T-cell (primary cell): ENCODE measurements around the gene ARHGDIG. TPM values are rescaled to one million over a fixed set of nuclear protein-coding genes. Genes with fewer than 3 reads are reported as not detected.
"Not testable (repeated sequence)": the region's sequence is repeated elsewhere in the genome, so short reads cannot be mapped to it uniquely, and the experiment has no call there.

Experiments used
- ATAC-seq, 4 experiments: fragments of 200-7000 bp in 3 of 4; fragments of 150-1000 bp in 1 of 4; cut with Tn5 transposase; replicated peaks in 1 of 4; 1 replicate in 3 of 4; 2 replicates in 1 of 4; pipeline ENCODE4 v1.10.0; 2021; ENCODE audit warnings: moderate library complexity in 3 of 4, mild to moderate bottlenecking in 2 of 4, moderate number of reproducible peaks in 1 of 4
- CTCF ChIA-PET, 2 donors: fragments of 300-600 bp; sonication (Branson Sonifier 250); formaldehyde crosslinking; loops; one replicate each; lab custom pipeline; 2022; ENCODE audit warnings: antibody characterized with exemption in 2 of 2; lab: Charles Lee
- POLR2A ChIA-PET, 2 donors: fragments of 300-600 bp; sonication (Branson Sonifier 250); formaldehyde crosslinking; loops; one replicate each; lab custom pipeline; 2022; ENCODE audit warnings: antibody characterized with exemption in 2 of 2; lab: Charles Lee
- DNase-seq, 35 experiments: peaks; one replicate each; pipeline versions ENCODE4 v3.0.0 to v3.0.0-alpha.2; 2013 to 2023
- H3K27ac ChIP-seq: one replicate; pipeline ENCODE4 v1.5.1; 2013; ENCODE audit warnings: low read length
- H3K27me3 ChIP-seq, 2 experiments: replicated peaks in 1 of 2; 1 replicate in 1 of 2; 2 replicates in 1 of 2; pipeline versions ENCODE4 v1.6.1 to v1.7.0; 2013; ENCODE audit warnings: low read length in 1 of 2, mixed read lengths in 1 of 2; ENCODE audit not compliant: control insufficient read depth in 2 of 2, insufficient read depth in 2 of 2; ENCODE audit errors: extremely low read depth in 1 of 2
- H3K36me3 ChIP-seq, 2 donors: 1 replicate in 1 of 2; 2 replicates in 1 of 2; pipeline versions ENCODE4 v1.6.1 to v1.7.0; 2013; ENCODE audit warnings: low read length in 1 of 2; ENCODE audit not compliant: control insufficient read depth in 2 of 2, insufficient read depth in 1 of 2; ENCODE audit errors: extremely low read depth in 1 of 2
- H3K4me1 ChIP-seq, 2 experiments: 1 replicate in 1 of 2; 2 replicates in 1 of 2; pipeline versions ENCODE4 v1.6.1 to v1.7.0; 2013; ENCODE audit warnings: low read length in 2 of 2, mixed read lengths in 1 of 2; ENCODE audit not compliant: insufficient read depth in 2 of 2, control insufficient read depth in 1 of 2; ENCODE audit errors: extremely low read depth in 1 of 2
- H3K4me3 ChIP-seq, 2 donors: 1 replicate in 1 of 2; 2 replicates in 1 of 2; pipeline versions ENCODE4 v1.5.1 to v1.7.0; 2013; ENCODE audit warnings: mild to moderate bottlenecking in 2 of 2, low read length in 1 of 2, moderate library complexity in 1 of 2; ENCODE audit not compliant: control insufficient read depth in 1 of 2; ENCODE audit errors: extremely low read depth in 1 of 2
- H3K9me3 ChIP-seq: 2 replicates; pipeline ENCODE4 v1.7.0; 2013
- H3K27ac Mint-ChIP-seq, 2 donors: one replicate each; pipeline ENCODE4 v1.8.0; 2020 to 2021; ENCODE audit warnings: mild to moderate bottlenecking in 2 of 2, mixed read lengths in 2 of 2
- H3K27me3 Mint-ChIP-seq, 2 donors: one replicate each; pipeline ENCODE4 v1.8.0; 2021 to 2022; ENCODE audit warnings: mixed read lengths in 2 of 2
- H3K36me3 Mint-ChIP-seq: one replicate; pipeline ENCODE4 v1.8.0; 2021; ENCODE audit warnings: mixed read lengths
- H3K4me1 Mint-ChIP-seq, 3 donors: one replicate each; pipeline ENCODE4 v1.8.0; 2020 to 2022; ENCODE audit warnings: mixed read lengths in 3 of 3, mild to moderate bottlenecking in 1 of 3
- H3K4me3 Mint-ChIP-seq, 3 donors: one replicate each; pipeline ENCODE4 v1.8.0; 2020 to 2022; ENCODE audit warnings: mild to moderate bottlenecking in 3 of 3, mixed read lengths in 3 of 3, moderate library complexity in 3 of 3
- H3K9me3 Mint-ChIP-seq, 3 donors: one replicate each; pipeline ENCODE4 v1.8.0; 2020 to 2022; ENCODE audit warnings: mixed read lengths in 3 of 3
- WGBS: methylation state at CpG from one replicate; pipeline ENCODE4 v1.1.5; 2013; ENCODE audit warnings: missing lambda C conversion rate; ENCODE audit not compliant: insufficient coverage; 5-methylcytosine and 5-hydroxymethylcytosine counted together
- total RNA-seq, 35 experiments: library from RNA in 6 of 35; stranded (reverse) in 6 of 35; fragments of 120-200 nt in 1 of 35; gene quantifications; one replicate each; pipeline versions ENCODE4 v1.2.1 to v1.2.4 and lab custom pipeline; 2013 to 2026

ARHGDIG gene
- total RNA-seq, 5 donors from 2014 or later (not counting 1 experiment from before 2014, with no cell fraction given) = 0.40 to 1.6 (median 0.59) TPM; not detected in 2

DNA sequence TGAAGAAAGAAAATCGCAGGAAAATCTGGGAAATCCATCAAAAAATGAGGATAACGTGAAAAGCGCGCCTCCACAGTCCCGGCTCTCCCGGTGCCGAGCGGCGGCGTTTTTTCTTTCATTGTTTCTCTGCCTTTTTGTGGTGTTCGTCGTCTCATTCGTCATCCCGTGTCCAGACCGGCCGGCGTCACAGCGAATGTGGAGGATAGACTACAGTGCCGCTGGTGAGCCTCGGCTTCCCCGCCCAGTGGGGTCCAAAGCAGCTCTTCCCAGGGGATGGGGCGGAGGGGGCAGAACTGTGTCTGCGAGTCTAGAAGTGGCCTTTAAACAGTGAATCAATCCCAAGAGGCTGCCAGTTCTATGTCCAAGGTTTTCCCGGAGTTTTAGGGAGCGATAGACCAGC lies 25.9 kb upstream of the ARHGDIG start:
- peak overlapping the region in 1 of 3 donors; percentile 78 for H3K4me3 Mint-ChIP-seq
- H3K4me3 ChIP-seq = no peak overlapping the region
- CTCF ChIA-PET = no interaction called here
- POLR2A ChIA-PET = interaction anchor here in 1 of 2 donors (0.9 kb wide), 1 partner anchor 20 kb away, joined by 3 read pairs; the partner anchor contains the start of gene FAM234A
- H3K9me3 Mint-ChIP-seq = no peaks in the 10 kb centered on the region
- peak overlapping the region in 1 of 2 donors; percentile 65 for H3K27ac Mint-ChIP-seq
- H3K27me3 Mint-ChIP-seq = no peaks in the 10 kb centered on the region
- peaks cover 12 to 28% of the 10 kb centered on the region in 2 experiments for H3K4me1 ChIP-seq
- H3K36me3 ChIP-seq = peaks cover 8 to 21% of the 10 kb centered on the region in 2 donors
- peaks cover 27% of the 10 kb centered on the region for H3K36me3 Mint-ChIP-seq
- H3K27me3 ChIP-seq = no peaks in the 10 kb centered on the region
- no peaks in the 10 kb centered on the region for H3K9me3 ChIP-seq
- H3K4me1 Mint-ChIP-seq = peaks cover 21 to 31% (median 23%) of the 10 kb centered on the region in 3 donors
- ATAC-seq = no peak
- DNase-seq = no peak
- no peak overlapping the region for H3K27ac ChIP-seq
- 96% methylated on average over 20 of the region's 25 CpGs for WGBS

- H3K9me3 ChIP-seq = no peaks in the 10 kb centered on the region
- peaks cover 21 to 31% (median 23%) of the 10 kb centered on the region in 3 donors for H3K4me1 Mint-ChIP-seq
- POLR2A ChIA-PET = interaction anchor here in 1 of 2 donors (0.9 kb wide), 1 partner anchor 20 kb away, joined by 3 read pairs; the partner anchor contains the start of gene FAM234A
- no peaks in the 10 kb centered on the region for H3K9me3 Mint-ChIP-seq
- no peaks in the 10 kb centered on the region for H3K27me3 ChIP-seq
- no peak overlapping the region for H3K27ac Mint-ChIP-seq
- H3K27me3 Mint-ChIP-seq = no peaks in the 10 kb centered on the region
- H3K4me3 ChIP-seq = no peak overlapping the region
- WGBS = no CpG with 5 or more reads among the region's 6 CpGs
- ATAC-seq (no peak), DNase-seq (no peak)
- no peak overlapping the region for H3K27ac ChIP-seq
- H3K4me3 Mint-ChIP-seq = no peak overlapping the region
- H3K36me3 Mint-ChIP-seq = peaks cover 26% of the 10 kb centered on the region
- peaks cover 12 to 28% of the 10 kb centered on the region in 2 experiments for H3K4me1 ChIP-seq
- CTCF ChIA-PET = no interaction called here
- H3K36me3 ChIP-seq = peaks cover 8 to 26% of the 10 kb centered on the region in 2 donors
These were observed 25.2 kb upstream of the ARHGDIG start for GRCh38 chr16:255183-255582.

- H3K4me3 Mint-ChIP-seq, H3K27ac Mint-ChIP-seq, H3K9me3 ChIP-seq, H3K4me3 ChIP-seq, H3K27me3 ChIP-seq, POLR2A ChIA-PET, H3K27me3 Mint-ChIP-seq, ATAC-seq, H3K27ac ChIP-seq, DNase-seq, H3K9me3 Mint-ChIP-seq, CTCF ChIA-PET: not testable (repeated sequence)
- peaks cover 25 to 46% of the 10 kb centered on the region in 2 donors for H3K36me3 ChIP-seq
- no CpG with 5 or more reads among the region's 13 CpGs for WGBS
- peaks cover 32% of the 10 kb centered on the region for H3K36me3 Mint-ChIP-seq
- peaks cover 11 to 21% (median 14%) of the 10 kb centered on the region in 3 donors for H3K4me1 Mint-ChIP-seq
- peaks cover 4 to 15% of the 10 kb centered on the region in 2 experiments for H3K4me1 ChIP-seq
These were observed 22.3 kb upstream of the ARHGDIG start for GRCh38 chr16:258091-258490.

DNA sequence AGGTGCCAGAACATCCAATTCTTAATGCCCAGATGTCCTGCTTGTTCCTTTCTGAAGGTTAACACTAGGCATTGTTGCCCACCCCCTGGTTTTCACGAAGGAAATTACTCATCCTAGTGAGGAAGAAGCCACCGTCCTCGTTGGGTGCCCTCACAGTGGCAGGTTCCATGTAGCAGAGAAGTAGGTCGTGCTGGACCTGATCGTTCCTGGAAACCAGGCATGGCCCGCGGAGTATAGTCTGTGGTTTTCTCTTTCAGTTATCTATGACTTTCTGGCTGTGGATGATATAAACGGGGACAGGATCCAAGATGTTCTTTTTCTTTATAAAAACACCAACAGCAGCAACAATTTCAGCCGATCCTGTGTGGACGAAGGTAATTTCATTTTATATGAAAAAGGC lies 21.2 kb upstream of the ARHGDIG start:
- H3K4me1 ChIP-seq = peaks cover 0 to 4% of the 10 kb centered on the region in 2 experiments
- H3K36me3 ChIP-seq = peaks cover 28 to 56% of the 10 kb centered on the region in 2 donors
- H3K27ac ChIP-seq = no peak overlapping the region
- no peaks in the 10 kb centered on the region for H3K27me3 ChIP-seq
- Mint-ChIP-seq H3K4me3 (no peak overlapping the region), H3K4me1 (peaks cover 2 to 12% (median 5%) of the 10 kb centered on the region in 3 donors), H3K27ac (no peak overlapping the region), H3K27me3 (no peaks in the 10 kb centered on the region), H3K36me3 (peaks cover 29% of the 10 kb centered on the region), H3K9me3 (no peaks in the 10 kb centered on the region)
- H3K4me3 ChIP-seq = no peak overlapping the region
- no peaks in the 10 kb centered on the region for H3K9me3 ChIP-seq
- POLR2A ChIA-PET = no interaction called here
- CTCF ChIA-PET = no interaction called here
- ATAC-seq (no peak), DNase-seq (no peak)
- WGBS = 40% methylated on average over 1 of the region's 10 CpGs

DNA sequence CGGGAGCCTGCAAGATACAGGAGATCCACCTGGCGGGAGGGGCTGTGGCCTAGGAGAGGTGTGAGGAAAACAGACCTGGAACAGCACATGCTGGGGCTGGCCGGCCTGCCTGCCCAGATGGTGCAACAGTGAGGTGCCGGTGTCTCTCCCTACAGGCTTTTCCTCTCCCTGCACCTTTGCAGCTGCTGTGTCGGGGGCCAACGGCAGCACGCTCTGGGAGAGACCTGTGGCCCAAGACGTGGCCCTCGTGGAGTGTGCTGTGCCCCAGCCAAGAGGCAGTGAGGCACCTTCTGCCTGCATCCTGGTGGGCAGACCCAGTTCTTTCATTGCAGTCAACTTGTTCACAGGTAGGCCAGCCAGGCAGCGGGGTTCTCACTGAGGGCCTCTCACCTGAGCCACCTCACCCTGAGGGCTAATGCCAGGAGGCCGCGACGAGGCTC lies 20.6 kb upstream of the ARHGDIG start:
- no peak overlapping the region for H3K27ac ChIP-seq
- H3K9me3 ChIP-seq = no peaks in the 10 kb centered on the region
- H3K4me1 Mint-ChIP-seq = peaks cover 0 to 7% (median 4%) of the 10 kb centered on the region in 3 donors
- no peak for ATAC-seq
- H3K4me3 ChIP-seq = no peak overlapping the region
- H3K36me3 ChIP-seq = peaks cover 27 to 57% of the 10 kb centered on the region in 2 donors
- peaks cover 29% of the 10 kb centered on the region for H3K36me3 Mint-ChIP-seq
- H3K27ac Mint-ChIP-seq = no peak overlapping the region
- H3K27me3 ChIP-seq = no peaks in the 10 kb centered on the region
- no peaks in the 10 kb centered on the region for H3K4me1 ChIP-seq
- no peak for DNase-seq
- CTCF ChIA-PET = no interaction called here
- H3K4me3 Mint-ChIP-seq = no peak overlapping the region
- POLR2A ChIA-PET = no interaction called here
- H3K9me3 Mint-ChIP-seq = no peaks in the 10 kb centered on the region
- H3K27me3 Mint-ChIP-seq = no peaks in the 10 kb centered on the region
- 88% methylated on average over 9 of the region's 13 CpGs for WGBS

DNA sequence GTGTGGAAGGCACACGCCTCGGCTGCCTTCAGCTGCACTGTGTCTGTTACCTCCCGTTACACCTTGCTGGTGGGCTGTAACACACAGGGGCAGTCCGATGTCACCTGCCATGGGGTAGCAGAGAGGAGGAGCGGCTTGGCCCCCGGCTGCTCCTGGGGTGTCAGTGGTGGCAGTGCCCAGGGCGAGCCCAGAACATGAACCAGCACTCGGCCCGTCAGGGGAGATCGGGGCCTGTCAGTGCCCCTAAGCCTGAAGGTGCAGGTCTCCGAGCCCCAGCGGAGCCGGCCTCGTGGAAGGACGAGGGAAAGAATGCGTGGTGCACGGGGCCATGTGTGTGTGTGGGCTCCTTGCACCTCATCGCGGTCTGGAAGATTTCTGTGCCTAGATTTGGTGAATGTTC lies 20.1 kb upstream of the ARHGDIG start:
- H3K9me3 Mint-ChIP-seq = no peaks in the 10 kb centered on the region
- no peaks in the 10 kb centered on the region for H3K27me3 ChIP-seq
- CTCF ChIA-PET = no interaction called here
- H3K4me1 ChIP-seq = peaks cover 0 to under 1% of the 10 kb centered on the region in 2 experiments
- ATAC-seq (no peak), DNase-seq (no peak)
- WGBS = 94% methylated on average over 19 of the region's 19 CpGs
- H3K27ac Mint-ChIP-seq = no peak overlapping the region
- H3K4me3 ChIP-seq = no peak overlapping the region
- POLR2A ChIA-PET = no interaction called here
- peaks cover 26 to 57% of the 10 kb centered on the region in 2 donors for H3K36me3 ChIP-seq
- no peak overlapping the region for H3K27ac ChIP-seq
- H3K4me3 Mint-ChIP-seq = no peak overlapping the region
- H3K27me3 Mint-ChIP-seq = no peaks in the 10 kb centered on the region
- peaks cover 26% of the 10 kb centered on the region for H3K36me3 Mint-ChIP-seq
- peaks cover 0 to 7% (median 4%) of the 10 kb centered on the region in 3 donors for H3K4me1 Mint-ChIP-seq
- H3K9me3 ChIP-seq = no peaks in the 10 kb centered on the region
